GM18499 (cell line): ENCODE measurements around the gene THAP3.

ENCODE experiments used
- ATAC-seq: cut with Tn5 transposase; IDR thresholded peaks from one replicate; pipeline ENCODE4 v1.9.1; 2021; ENCODE audit warnings: moderate number of reproducible peaks; ENCODE audit not compliant: insufficient read depth, unreplicated experiment

THAP3 gene

DNA sequence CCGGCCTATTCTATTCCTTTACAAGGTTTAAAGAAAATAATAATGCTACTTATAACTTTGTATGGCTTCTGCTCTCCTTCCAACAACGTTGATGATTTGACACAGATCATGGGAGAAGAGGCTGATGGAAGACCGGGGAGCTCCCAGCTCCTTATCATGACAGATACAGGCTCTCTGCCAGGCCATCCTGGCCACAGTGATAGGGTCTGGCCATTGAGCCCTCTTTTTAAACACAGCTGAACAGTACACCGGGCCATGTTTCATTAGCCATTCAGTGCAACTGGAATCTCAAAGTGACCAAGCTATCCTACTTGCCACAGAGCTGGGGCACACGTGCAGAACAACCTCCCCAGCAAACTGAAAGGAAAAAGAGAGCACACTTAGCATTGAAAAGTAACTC, 42.0 kb downstream of the THAP3 start:
- no peak for ATAC-seq

DNA sequence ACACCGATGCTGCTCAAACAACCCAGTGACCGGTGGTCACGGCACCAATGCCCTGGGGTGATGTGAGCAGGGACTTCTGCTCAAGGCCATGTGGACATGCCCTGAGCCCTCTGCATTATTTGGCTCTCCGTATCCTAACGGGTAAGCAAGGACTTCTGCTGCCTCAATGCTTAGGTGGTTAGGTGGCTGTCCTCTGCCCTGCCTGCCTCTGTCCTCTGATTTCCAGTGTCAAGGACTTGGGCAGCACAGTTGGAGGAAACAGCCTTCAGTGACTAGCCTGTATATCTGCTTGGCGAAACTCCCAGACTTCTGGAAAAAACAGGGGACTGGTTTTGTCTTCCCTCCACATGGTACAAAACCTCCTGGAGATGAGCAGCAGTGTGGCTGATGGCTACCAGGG, 42.5 kb downstream of the THAP3 start:
- no peak for ATAC-seq

DNA sequence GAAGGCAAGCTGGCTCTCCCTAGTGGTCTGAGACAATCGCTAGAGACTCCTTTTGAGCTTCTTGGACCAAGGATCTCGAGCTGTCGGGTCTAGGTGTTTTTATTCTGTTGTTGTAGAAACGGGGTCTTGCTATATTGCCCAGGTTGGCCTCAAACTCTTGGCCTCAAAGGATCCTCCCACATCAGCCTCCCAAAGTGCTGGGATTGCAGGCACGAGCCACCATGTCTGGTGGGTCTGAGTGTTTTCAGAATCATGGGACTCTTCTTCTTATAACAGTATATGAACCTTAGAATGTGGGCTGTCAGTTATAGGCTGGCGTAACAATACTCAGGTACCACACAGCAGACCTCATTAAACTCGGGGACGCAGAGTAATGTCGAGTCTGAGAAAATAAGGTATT, 43.8 kb downstream of the THAP3 start:
- ATAC-seq: no peak

DNA sequence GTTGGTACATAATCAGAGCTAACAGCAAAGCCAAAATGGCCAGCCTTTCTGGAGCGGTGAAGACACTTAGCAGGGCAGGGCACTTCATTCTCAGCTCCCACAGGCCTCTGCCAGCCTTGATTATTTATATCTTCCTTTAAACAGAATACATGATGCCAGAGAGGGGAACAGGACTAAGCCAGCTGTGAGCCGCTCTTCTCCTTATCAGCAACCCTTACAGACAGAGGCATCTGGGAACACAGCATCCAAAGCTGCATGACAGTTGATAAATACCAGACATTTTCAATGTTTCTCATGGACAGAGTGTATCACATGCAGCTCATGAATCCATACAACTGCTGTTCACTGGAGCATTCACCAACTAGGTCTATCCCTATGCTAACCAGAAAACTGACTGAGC, 47.9 kb downstream of the THAP3 start:
- no peak for ATAC-seq

DNA sequence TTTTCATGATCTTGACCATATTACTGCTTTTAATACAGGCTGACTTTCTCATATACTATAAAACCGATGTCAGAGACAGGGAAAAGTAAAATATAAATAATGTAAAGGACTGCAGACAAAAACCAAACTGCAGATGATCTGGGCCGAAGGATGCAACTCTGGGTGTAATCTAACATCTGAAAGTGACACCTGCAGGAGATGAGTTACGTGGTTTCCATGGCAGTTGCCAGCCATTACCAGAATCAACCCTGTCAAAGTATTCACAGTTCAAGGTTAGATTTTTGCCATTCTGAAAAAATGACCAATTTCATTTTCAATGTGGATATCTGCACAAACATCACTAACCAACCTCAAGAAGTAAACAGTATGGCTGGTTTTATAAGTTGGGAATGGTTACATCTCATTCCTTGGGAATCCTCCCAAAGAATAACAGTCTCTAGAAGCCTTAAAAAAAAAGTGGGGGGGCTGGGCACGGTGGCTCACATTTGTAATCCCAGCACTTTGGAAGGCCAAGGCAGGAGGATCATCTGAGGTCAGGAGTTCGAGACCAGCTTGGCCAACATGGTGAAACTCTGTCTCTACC, 49.2 kb downstream of the THAP3 start:
- ATAC-seq: no peak

DNA sequence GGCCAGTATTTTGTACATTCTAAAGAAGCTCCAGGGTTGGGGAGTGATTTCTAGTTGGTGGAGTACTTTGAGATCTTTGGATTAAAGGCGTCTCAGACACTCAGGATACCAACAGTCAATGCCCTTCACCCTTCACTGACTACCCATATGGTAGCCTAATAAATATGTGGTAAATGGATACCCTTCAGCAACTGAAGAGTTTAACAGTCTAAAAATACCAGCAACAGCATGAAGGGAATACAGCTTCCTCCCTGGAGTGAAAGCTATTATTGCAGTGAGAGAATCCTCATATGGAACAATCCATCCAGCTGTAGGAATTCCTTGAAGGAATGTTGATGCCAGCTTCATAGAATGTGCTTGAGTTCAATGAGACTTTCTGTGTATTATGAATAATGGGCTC, 50.1 kb downstream of the THAP3 start:
- ATAC-seq: no peak

DNA sequence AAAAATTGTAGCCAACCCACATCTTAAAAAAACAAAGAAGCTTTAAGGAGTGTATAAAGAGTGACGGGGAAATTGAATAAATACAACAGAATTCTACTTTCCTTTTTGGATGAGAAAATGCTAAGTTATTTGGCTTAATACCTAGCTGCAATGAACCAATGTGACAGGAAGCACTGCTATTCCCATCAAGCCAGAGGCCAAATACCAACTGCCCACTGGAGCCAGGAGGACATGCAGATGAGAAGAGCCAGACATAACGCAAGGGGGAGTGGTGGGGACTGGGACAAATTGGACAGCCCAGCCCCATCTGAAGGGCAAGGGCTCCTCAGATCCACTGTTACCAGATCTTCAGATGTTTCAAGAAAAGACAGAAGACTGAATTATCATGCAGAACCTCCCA, 51.3 kb downstream of the THAP3 start:
- no peak for ATAC-seq
